Measurements from ENCODE around the gene RSPH3.

Gene RSPH3

GRCh38 chr6:158923805-158924498 lies 76.0 kb downstream of the RSPH3 start:
- ChIA-PET POLR2A (no interaction called here), CTCF (no interaction called here)
- H3K4me3 ChIP-seq (ENCODE audit: low read depth, low read length), result no peak overlapping the region
- no peak for DNase-seq (ENCODE audit: low read depth, low spot score)
- TF ChIP-seq CTCF (IDR thresholded peaks at IDR 0.05; ENCODE audit: insufficient read depth, low read length, missing control alignments), result no peak

Data from AG04449 (cell line).